Panc1 (cell line): ENCODE results near the gene RNF34. TPM values are rescaled to one million over a fixed set of nuclear protein-coding genes. Genes with fewer than 3 reads are reported as not detected.

ENCODE experiments used
- ATAC-seq: fragments of 200-7000 bp; cut with Tn5 transposase; 2 replicates; pipeline ENCODE4 v1.9.1; 2020; ENCODE audit warnings: mild to moderate bottlenecking, moderate library complexity
- BruUV-seq: library from RNA; stranded (reverse); fragments of 400-500 nt; replicated peaks from 2 replicates; lab custom pipeline; 2021; lab: Mats Ljungman, UMichigan
- CTCF ChIA-PET: fragments of 300-600 bp; sonication (Branson Sonifier 250); formaldehyde crosslinking; loops from one replicate; lab custom pipeline; 2022; ENCODE audit warnings: antibody characterized with exemption; lab: Charles Lee
- POLR2A ChIA-PET: fragments of 300-600 bp; sonication (Branson Sonifier 250); formaldehyde crosslinking; loops from one replicate; lab custom pipeline; 2022; ENCODE audit warnings: antibody characterized with exemption; lab: Charles Lee
- DNase-seq: peaks from one replicate; pipeline ENCODE4 v3.0.0-alpha.2; 2010; ENCODE audit warnings: low read depth, low spot score
- H3K27ac ChIP-seq: 2 replicates; pipeline ENCODE4 v1.5.1; 2011; ENCODE audit warnings: mild to moderate bottlenecking, low read length, inconsistent platforms
- H3K27me3 ChIP-seq: fragments of 200-500 bp; sonication (Bioruptor generic); 2 replicates; pipeline ENCODE4 v1.6.0; 2014; ENCODE audit warnings: low read length, inconsistent platforms; ENCODE audit not compliant: control insufficient read depth, insufficient read depth
- H3K36me3 ChIP-seq: fragments of 200-500 bp; sonication (Bioruptor generic); 2 replicates; pipeline ENCODE4 v1.5.1; 2014; ENCODE audit warnings: inconsistent platforms, mild to moderate bottlenecking, low read length, moderate library complexity; ENCODE audit not compliant: control insufficient read depth, insufficient read depth
- H3K4me1 ChIP-seq: 2 replicates; pipeline ENCODE4 v1.5.1; 2011; ENCODE audit warnings: inconsistent platforms, mild to moderate bottlenecking, low read length, moderate library complexity; ENCODE audit not compliant: control insufficient read depth, insufficient read depth
- H3K4me3 ChIP-seq, 2 experiments: 2 replicates each; pipeline ENCODE4 v1.5.1; 2011 to 2012; ENCODE audit warnings: low read depth in 2 of 2, low read length in 2 of 2, mild to moderate bottlenecking in 2 of 2, inconsistent platforms in 1 of 2, moderate library complexity in 1 of 2
- H3K9me3 ChIP-seq: fragments of 200-500 bp; sonication (Bioruptor generic); 2 replicates; pipeline ENCODE4 v1.5.1; 2014; ENCODE audit warnings: low read depth, mild to moderate bottlenecking, inconsistent platforms, low read length, moderate library complexity; ENCODE audit not compliant: control insufficient read depth, insufficient read depth
- POLR2AphosphoS5 ChIP-seq: IDR thresholded peaks from 2 replicates; pipeline ENCODE4 v1.6.1; 2012; ENCODE audit warnings: mild to moderate bottlenecking, low read depth, low read length, moderate library complexity
- SIN3A ChIP-seq: IDR thresholded peaks from 2 replicates; pipeline ENCODE4 v1.6.1; 2012; ENCODE audit warnings: low read depth, mild to moderate bottlenecking, low read length, moderate library complexity, borderline replicate concordance; ENCODE audit not compliant: insufficient read depth
- TCF7L2 ChIP-seq: IDR thresholded peaks from 2 replicates; pipeline ENCODE4 v1.6.1; 2011; ENCODE audit warnings: mild to moderate bottlenecking, low read depth, low read length, inconsistent platforms
- in situ Hi-C: cut with HindIII; loops from 2 replicates; pipeline ENCODE4 v1.10.0; 2016; ENCODE audit warnings: low sequenced_read_pairs, low pct_unique_long_range_greater_than_20kb
- intact Hi-C: fragments of 100-400 bp; cut with micrococcal nuclease; formaldehyde crosslinking; loops from one replicate; pipeline ENCODE4 v1.10.0; 2022; ENCODE audit not compliant: unreplicated experiment
- total RNA-seq: library from RNA; stranded (reverse); gene quantifications from one replicate; pipeline ENCODE4 v1.2.1, GENCODE V29; 2021; ENCODE audit not compliant: unreplicated experiment
- TF ChIP-seq, protein P1 (sequence below): fragments of 450-650 bp; IDR thresholded peaks from 2 replicates; pipeline ENCODE4 v1.5.1; 2017; ENCODE audit warnings: mild to moderate bottlenecking
- TF ChIP-seq, protein P2 (sequence below), 2 experiments: IDR thresholded peaks; 2 replicates each; pipeline ENCODE4 v1.6.1; 2011 to 2012; ENCODE audit warnings: low read depth in 2 of 2, control low read depth in 1 of 2, low read length in 1 of 2, mild to moderate bottlenecking in 1 of 2, moderate library complexity in 1 of 2; ENCODE audit not compliant: insufficient read depth in 1 of 2

RNF34 gene
- total RNA-seq, 1 experiment from 2014 or later = 52.4 TPM

DNA sequence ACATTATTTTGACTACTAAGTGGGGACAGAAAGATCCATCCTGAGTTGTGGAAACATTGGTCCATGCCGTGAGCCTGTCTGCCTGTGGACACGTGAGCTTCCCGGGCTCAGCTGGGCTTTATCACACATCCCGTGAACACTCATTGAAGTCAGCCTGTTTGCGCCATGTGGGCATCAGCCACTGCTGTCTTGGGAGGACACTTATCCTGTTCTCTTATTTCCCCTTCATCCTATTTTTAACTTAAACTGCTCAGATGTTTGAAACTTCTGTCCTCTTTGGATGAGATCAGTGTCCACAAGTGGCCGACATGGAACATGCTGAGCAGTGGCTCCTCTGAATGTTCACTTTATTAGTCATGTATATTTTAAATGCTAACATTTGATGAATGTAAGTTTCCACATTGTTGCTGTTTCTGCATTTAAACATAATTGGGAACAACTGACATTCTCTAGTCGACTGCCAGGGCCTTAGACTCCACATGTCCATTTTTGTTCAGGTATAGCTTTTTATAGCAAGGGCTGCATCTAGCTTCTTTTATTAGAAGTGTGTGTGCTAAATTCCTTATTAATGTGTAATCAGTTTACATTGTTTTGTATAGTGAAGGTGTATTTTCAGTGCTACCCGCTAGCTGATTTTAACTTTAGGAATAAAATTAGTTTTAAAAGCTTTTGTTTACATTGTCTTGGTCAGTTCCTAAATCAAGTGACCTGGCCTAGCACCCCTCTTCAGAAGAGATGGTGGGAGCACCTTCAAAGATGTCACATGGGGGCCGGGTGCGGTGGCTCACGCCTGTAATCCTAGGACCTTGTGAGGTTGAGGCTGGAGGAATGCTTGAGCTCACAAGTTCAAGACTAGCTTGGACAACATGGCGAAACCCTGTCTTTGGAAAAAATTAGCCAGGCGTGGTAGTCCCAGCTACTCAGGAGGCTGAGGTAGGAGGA lies 24.0 kb downstream of the RNF34 start:
- H3K27ac ChIP-seq = no peak overlapping the region
- TSS peak; percentile 22 for BruUV-seq
- H3K36me3 ChIP-seq = peaks cover 11% of the 10 kb centered on the region
- ATAC-seq (no peak), DNase-seq (no peak)
- ChIA-PET CTCF (interaction anchor here (1.1 kb wide), 1 partner anchor 19 kb away, joined by 8 read pairs; no protein-coding TSS in a partner anchor), POLR2A (no interaction called here)
- intact Hi-C loops (no loop called here), in situ Hi-C loops (no loop called here)
- H3K9me3 ChIP-seq = no peaks in the 10 kb centered on the region
- H3K27me3 ChIP-seq = no peaks in the 10 kb centered on the region
- no peak overlapping the region for H3K4me3 ChIP-seq
- TF ChIP-seq, protein P1, sequence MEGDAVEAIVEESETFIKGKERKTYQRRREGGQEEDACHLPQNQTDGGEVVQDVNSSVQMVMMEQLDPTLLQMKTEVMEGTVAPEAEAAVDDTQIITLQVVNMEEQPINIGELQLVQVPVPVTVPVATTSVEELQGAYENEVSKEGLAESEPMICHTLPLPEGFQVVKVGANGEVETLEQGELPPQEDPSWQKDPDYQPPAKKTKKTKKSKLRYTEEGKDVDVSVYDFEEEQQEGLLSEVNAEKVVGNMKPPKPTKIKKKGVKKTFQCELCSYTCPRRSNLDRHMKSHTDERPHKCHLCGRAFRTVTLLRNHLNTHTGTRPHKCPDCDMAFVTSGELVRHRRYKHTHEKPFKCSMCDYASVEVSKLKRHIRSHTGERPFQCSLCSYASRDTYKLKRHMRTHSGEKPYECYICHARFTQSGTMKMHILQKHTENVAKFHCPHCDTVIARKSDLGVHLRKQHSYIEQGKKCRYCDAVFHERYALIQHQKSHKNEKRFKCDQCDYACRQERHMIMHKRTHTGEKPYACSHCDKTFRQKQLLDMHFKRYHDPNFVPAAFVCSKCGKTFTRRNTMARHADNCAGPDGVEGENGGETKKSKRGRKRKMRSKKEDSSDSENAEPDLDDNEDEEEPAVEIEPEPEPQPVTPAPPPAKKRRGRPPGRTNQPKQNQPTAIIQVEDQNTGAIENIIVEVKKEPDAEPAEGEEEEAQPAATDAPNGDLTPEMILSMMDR = no peak
- TF ChIP-seq TCF7L2 (no peak), POLR2AphosphoS5 (0 out of 2 replicates have a peak, but pooled peaks have one; percentile 18), SIN3A (no peak)
- TF ChIP-seq, protein P2, sequence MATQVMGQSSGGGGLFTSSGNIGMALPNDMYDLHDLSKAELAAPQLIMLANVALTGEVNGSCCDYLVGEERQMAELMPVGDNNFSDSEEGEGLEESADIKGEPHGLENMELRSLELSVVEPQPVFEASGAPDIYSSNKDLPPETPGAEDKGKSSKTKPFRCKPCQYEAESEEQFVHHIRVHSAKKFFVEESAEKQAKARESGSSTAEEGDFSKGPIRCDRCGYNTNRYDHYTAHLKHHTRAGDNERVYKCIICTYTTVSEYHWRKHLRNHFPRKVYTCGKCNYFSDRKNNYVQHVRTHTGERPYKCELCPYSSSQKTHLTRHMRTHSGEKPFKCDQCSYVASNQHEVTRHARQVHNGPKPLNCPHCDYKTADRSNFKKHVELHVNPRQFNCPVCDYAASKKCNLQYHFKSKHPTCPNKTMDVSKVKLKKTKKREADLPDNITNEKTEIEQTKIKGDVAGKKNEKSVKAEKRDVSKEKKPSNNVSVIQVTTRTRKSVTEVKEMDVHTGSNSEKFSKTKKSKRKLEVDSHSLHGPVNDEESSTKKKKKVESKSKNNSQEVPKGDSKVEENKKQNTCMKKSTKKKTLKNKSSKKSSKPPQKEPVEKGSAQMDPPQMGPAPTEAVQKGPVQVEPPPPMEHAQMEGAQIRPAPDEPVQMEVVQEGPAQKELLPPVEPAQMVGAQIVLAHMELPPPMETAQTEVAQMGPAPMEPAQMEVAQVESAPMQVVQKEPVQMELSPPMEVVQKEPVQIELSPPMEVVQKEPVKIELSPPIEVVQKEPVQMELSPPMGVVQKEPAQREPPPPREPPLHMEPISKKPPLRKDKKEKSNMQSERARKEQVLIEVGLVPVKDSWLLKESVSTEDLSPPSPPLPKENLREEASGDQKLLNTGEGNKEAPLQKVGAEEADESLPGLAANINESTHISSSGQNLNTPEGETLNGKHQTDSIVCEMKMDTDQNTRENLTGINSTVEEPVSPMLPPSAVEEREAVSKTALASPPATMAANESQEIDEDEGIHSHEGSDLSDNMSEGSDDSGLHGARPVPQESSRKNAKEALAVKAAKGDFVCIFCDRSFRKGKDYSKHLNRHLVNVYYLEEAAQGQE (IDR thresholded peaks at IDR 0.05; ENCODE audit: insufficient read depth in 1 of 2, low read depth in 2 of 2, low read length in 1 of 2) = no peak
- H3K4me1 ChIP-seq = no peaks in the 10 kb centered on the region

DNA sequence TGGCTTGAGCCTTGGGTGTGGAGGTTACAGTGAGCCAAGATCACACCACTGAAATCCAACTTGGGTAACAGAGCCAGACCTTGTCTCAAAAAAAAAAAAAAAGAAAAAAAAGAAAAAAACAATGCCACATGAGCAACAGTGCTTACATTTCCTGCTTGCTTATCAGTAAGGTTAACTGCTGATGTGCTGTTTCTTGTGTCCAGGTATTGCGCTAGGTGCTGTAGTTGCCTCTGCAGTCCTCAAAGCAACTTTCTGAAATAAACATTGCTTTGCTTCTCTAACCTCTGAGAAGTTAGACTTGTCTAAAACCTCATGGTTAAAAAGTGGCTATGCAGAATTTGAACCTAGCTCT lies 24.7 kb downstream of the RNF34 start:
- intact Hi-C loops = no loop called here

More for the DNA sequence above, 24.7 kb downstream of the RNF34 start:
- no peak overlapping the region for H3K4me3 ChIP-seq
- no peaks in the 10 kb centered on the region for H3K4me1 ChIP-seq
- H3K9me3 ChIP-seq = no peaks in the 10 kb centered on the region
- H3K36me3 ChIP-seq = peaks cover 15% of the 10 kb centered on the region
- CTCF ChIA-PET = interaction anchor here (0.6 kb wide), 1 partner anchor 85 kb away, joined by 6 read pairs; no protein-coding TSS in a partner anchor
- ATAC-seq (no peak), DNase-seq (no peak)
- in situ Hi-C loops = no loop called here
- BruUV-seq = no TSS peak
- H3K27ac ChIP-seq = no peak overlapping the region
- TF ChIP-seq SIN3A (no peak), POLR2AphosphoS5 (no peak), TCF7L2 (no peak)
- TF ChIP-seq, protein P1 = no peak
- TF ChIP-seq, protein P2 (IDR thresholded peaks at IDR 0.05; ENCODE audit: insufficient read depth in 1 of 2, low read depth in 2 of 2, low read length in 1 of 2) = no peak
- H3K27me3 ChIP-seq = no peaks in the 10 kb centered on the region
- POLR2A ChIA-PET = no interaction called here
